GM12801 (cell line): ENCODE measurements around the gene RTCA.

Experiments
- TF ChIP-seq, protein P1 (sequence below): IDR thresholded peaks from one replicate; pipeline ENCODE4 v1.5.1; 2011; ENCODE audit warnings: control low read depth; ENCODE audit not compliant: insufficient read length; ENCODE audit errors: extremely low read depth

The RTCA gene

GRCh38 chr1:100325415-100326324 lies 59.7 kb downstream of the RTCA start:
- TF ChIP-seq, protein P1, sequence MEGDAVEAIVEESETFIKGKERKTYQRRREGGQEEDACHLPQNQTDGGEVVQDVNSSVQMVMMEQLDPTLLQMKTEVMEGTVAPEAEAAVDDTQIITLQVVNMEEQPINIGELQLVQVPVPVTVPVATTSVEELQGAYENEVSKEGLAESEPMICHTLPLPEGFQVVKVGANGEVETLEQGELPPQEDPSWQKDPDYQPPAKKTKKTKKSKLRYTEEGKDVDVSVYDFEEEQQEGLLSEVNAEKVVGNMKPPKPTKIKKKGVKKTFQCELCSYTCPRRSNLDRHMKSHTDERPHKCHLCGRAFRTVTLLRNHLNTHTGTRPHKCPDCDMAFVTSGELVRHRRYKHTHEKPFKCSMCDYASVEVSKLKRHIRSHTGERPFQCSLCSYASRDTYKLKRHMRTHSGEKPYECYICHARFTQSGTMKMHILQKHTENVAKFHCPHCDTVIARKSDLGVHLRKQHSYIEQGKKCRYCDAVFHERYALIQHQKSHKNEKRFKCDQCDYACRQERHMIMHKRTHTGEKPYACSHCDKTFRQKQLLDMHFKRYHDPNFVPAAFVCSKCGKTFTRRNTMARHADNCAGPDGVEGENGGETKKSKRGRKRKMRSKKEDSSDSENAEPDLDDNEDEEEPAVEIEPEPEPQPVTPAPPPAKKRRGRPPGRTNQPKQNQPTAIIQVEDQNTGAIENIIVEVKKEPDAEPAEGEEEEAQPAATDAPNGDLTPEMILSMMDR, result no peak

GRCh38 chr1:100328133-100328532 lies 62.1 kb downstream of the RTCA start:
- TF ChIP-seq, protein P1, result no peak

GRCh38 chr1:100332331-100332730 lies 66.3 kb downstream of the RTCA start:
- TF ChIP-seq, protein P1, result no peak

DNA sequence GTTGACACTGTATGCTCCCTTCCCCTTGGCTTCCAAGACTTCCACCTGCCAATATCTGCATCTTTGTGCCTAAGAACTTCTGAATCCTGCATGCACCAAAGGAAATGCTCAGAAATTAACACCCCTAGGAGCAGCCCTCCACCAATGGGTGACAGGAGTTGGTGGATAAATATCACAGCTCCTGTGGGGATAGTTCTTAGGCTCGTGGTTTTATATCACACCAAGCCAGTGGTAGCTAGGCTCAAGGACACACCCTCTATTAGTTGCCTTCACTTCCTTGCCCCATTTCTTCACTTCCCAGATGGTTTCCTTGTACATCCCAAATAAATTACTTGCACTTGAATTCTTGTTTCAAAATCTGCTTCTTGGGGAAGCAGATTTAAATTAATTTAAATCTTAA lies 69.4 kb downstream of the RTCA start:
- TF ChIP-seq, protein P1, result no peak

- TF ChIP-seq, protein P1, result no peak
These were observed 74.5 kb downstream of the RTCA start for GRCh38 chr1:100340494-100340893.

DNA sequence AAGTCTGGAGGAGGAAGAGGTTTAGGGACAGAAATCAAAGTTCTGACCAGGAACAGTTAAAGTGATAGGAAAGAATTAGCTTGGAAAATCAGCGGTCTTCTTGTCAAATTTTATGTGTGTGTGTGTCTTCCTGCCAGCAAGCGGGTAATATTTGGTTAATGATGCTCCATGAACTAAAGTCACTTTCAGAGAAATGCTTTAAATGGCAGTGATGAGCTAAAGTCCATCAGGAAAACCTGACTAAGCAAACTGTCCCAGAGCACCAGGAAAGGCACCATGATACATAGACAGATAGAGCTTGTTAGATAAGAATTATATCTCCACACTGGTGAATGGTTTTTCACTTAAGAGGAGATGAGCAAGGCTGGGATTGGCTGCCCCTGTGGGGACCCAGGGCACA lies 76.3 kb downstream of the RTCA start:
- TF ChIP-seq, protein P1, result no peak
